ENCODE data around the gene ATP13A2.
"Not testable (repeated sequence)": the region's sequence is repeated elsewhere in the genome, so short reads cannot be mapped to it uniquely, and the experiment has no call there.

ATP13A2 gene

DNA sequence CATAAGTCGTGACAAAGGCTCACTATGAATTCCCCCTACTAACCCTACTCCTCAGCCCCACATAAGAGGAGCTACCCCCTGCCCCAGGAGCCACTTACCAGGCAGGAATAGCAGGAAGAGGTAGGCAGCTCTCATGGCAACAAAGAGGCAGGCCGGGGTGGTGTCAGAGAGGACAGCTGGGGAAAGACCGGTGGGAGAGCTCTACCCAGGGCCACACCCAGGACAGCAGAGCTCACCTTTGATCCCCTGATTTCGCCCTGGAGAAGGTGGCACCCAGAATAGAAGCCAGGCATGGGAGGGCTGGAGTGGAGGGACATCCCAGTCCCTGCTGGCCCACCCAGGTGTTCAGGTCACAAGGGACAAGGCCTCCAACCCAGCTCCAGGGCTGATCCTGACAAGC is 33.6 kb downstream of the ATP13A2 start:
- no peak for DNase-seq (ENCODE audit: low spot score)

GRCh38 chr1:16977377-16977776 is 34.4 kb downstream of the ATP13A2 start:
- no peak for DNase-seq (ENCODE audit: low spot score)

- DNase-seq (ENCODE audit: low spot score) = no peak
Observed at GRCh38 chr1:16976966-16977365, 34.8 kb downstream of the ATP13A2 start.

DNA sequence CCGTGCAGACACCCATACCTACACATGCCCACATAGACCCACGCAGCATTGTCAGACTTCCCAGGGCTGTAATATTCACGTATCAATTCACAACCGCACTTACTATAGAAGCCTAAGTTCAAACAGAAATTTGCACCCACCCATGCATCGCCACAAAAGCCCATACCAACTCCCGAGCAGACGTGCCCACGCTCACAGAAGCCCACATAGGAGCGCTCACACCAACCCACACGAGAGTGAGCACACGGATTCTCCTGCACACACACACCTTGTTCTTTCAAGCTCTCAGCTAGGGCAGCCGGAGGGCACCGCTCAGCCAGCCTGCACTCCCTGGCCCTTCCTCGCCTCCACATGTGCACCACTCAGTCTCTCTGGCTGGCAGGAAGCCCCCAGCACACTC is 35.9 kb downstream of the ATP13A2 start:
- no peak for DNase-seq (ENCODE audit: low spot score)

DNA sequence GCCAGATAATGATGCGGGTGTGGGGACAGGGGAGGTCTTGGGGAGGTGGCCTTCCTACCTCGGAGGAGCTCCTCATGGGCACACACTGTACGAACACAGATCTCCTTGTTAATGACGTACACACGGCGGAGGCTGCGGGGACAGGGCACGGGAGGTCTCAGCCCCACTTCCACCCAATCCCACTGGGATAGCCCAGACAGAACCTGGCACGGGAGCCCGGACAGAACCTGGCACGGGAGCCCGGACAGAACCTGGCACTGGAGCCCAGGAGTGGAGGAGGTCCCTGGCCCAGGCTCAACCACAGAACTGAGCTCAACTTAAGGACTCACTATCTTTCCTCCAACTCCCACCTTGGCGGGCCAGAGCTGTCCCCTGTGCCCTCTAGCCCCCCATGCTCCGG is 36.5 kb downstream of the ATP13A2 start:
- no peak for DNase-seq (ENCODE audit: low spot score)

GRCh38 chr1:16973215-16973614 is 38.5 kb downstream of the ATP13A2 start:
- no peak for DNase-seq (ENCODE audit: low spot score)

GRCh38 chr1:16972189-16972895 is 39.4 kb downstream of the ATP13A2 start:
- no peak for DNase-seq (ENCODE audit: low spot score)

GRCh38 chr1:16971341-16972188 is 40.2 kb downstream of the ATP13A2 start:
- DNase-seq (ENCODE audit: low spot score) = no peak

DNA sequence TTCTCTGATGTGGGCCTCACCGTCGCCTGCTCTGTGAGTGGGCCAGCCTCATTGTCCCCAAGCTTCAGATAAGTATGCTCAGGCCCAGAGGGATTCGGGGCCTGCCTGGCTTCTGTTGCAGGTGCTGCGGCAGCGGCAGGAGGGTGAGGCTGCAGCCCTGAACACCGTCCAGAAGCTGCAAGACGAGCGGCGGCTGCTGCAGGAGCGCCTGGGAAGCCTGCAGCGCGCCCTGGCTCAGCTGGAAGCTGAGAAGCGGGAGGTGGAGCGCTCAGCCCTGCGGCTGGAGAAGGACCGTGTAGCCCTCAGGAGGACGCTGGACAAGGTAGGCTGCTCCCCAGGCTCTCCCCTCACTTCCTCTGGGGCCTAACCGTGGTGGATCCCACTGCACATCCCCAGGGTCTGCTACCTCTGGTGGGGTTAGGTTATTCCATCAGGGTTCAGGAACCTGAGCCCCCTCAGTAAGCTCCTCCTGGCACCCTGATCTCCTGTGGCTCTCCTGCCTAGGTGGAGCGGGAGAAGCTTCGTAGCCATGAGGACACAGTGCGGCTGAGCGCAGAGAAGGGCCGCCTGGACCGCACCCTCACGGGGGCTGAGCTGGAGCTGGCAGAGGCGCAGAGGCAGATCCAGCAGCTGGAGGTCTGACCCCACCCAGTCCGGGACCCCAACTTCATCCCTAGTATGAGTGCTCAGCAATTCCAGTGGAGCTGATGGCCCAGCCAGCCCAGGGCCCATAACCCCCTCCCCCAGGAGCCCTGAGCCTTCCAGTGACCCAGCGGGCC is 41.4 kb downstream of the ATP13A2 start:
- DNase-seq (ENCODE audit: low spot score) = no peak

- DNase-seq (ENCODE audit: low spot score) = no peak
Observed at GRCh38 chr1:16969651-16970050, 42.1 kb downstream of the ATP13A2 start.

DNA sequence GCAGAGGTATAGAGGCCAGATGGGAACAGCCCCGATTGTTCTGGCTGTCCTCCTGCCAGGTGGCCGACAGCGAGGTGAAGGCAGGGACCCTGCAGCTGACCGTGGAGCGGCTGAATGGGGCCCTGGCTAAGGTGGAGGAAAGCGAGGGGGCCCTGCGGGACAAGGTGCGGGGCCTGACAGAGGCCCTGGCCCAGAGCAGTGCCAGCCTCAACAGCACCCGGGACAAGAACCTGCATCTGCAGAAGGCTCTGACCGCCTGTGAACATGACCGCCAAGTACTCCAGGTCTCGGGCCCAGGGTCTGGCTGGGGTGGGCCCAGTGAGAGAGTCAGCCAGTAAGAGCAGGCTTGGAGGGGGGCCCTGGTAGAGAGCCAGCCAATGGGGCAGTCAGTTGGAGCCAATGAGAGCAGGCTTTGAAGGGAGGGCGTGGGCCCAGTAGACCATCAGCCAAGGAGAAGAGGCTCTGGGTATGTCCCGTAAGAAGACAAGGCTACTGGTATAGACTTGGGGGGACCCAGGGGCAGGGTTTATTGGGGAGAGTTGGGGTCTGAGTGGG is 42.6 kb downstream of the ATP13A2 start:
- no peak for DNase-seq (ENCODE audit: low spot score)

- no peak for DNase-seq (ENCODE audit: low spot score)
Observed at GRCh38 chr1:16968372-16968771, 43.4 kb downstream of the ATP13A2 start.

- DNase-seq (ENCODE audit: low spot score) = no peak
Observed at GRCh38 chr1:16967962-16968361, 43.8 kb downstream of the ATP13A2 start.

- DNase-seq (ENCODE audit: low spot score) = no peak
Observed at GRCh38 chr1:16967095-16967575, 44.6 kb downstream of the ATP13A2 start.

- no peak for DNase-seq (ENCODE audit: low spot score)
Observed at GRCh38 chr1:16966282-16966681, 45.4 kb downstream of the ATP13A2 start.

DNA sequence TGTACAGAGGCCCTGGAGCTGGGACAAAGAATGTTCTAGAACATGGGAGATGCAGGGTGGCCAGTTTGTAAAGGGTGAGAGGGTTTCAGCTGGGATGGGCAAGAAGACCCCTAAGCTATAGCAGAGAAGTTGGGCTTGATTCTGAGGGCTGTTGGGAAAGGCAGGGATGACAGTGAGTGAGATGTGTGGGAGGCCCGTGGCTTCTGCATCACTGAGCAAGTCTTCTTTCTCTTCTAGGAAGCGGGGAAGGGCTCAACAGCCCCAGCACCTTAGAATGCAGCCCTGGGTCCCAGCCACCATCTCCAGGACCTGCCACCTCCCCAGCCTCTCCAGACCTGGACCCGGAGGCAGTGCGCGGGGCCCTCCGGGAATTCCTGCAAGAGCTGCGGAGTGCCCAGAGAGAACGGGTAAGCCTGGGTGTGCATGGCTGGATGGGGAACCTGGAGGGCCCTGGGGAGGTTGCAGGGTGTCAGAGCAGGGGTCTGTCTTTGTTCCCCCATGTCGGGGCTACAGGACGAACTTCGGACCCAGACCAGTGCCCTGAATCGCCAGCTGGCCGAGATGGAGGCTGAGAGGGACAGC is 46.2 kb downstream of the ATP13A2 start:
- no peak for DNase-seq (ENCODE audit: low spot score)

- DNase-seq (ENCODE audit: low spot score) = not testable (repeated sequence)
Observed at GRCh38 chr1:16964169-16964568, 47.6 kb downstream of the ATP13A2 start.

- DNase-seq (ENCODE audit: low spot score) = no peak
Observed at GRCh38 chr1:16961297-16962133, 50.2 kb downstream of the ATP13A2 start.

- DNase-seq (ENCODE audit: low spot score) = peak; percentile 81
Observed at GRCh38 chr1:16960560-16961296, 51.0 kb downstream of the ATP13A2 start.

GRCh38 chr1:16958475-16958874 is 53.3 kb downstream of the ATP13A2 start:
- no peak for DNase-seq (ENCODE audit: low spot score)

Measured in CD4-positive, alpha-beta T cell treated with Interleukin-15 for 4 hours (primary cell).